AG04450 (cell line): ENCODE data around the gene CDK1. TPM values are rescaled to one million over a fixed set of nuclear protein-coding genes. Genes with fewer than 3 reads are reported as not detected.

Source experiments
- CTCF ChIA-PET: fragments of 300-600, 350-600 bp; formaldehyde crosslinking; extraction: SDS; loops from one replicate; lab custom pipeline; 2022; ENCODE audit warnings: antibody characterized with exemption, inconsistent platforms; lab: Charles Lee
- POLR2A ChIA-PET: fragments of 350-600 bp; formaldehyde crosslinking; extraction: SDS; loops from one replicate; lab custom pipeline; 2021; ENCODE audit warnings: antibody characterized with exemption, inconsistent platforms; lab: Yijun Ruan, JAX
- DNase-seq: peaks from one replicate; pipeline ENCODE4 v3.0.0-alpha.2; 2011; ENCODE audit warnings: low read depth, low spot score
- H3K27ac ChIP-seq: one replicate; pipeline ENCODE4 v1.5.1; 2012; ENCODE audit warnings: low read depth, low read length, control low read depth
- H3K27me3 ChIP-seq: one replicate; pipeline ENCODE4 v1.6.0; 2012; ENCODE audit warnings: low read length; ENCODE audit not compliant: control insufficient read depth, insufficient read depth
- H3K4me3 ChIP-seq: 2 replicates; pipeline ENCODE4 v1.5.1; 2011; ENCODE audit warnings: mild to moderate bottlenecking, low read depth, low read length, control low read depth
- H3K9me3 ChIP-seq: 2 replicates; pipeline ENCODE4 v1.5.1; 2012; ENCODE audit warnings: low read length; ENCODE audit not compliant: control insufficient read depth, insufficient read depth
- CTCF ChIP-seq: IDR thresholded peaks from 2 replicates; pipeline ENCODE4 v1.5.1; 2011; ENCODE audit warnings: low read depth, low read length, control low read depth, inconsistent platforms
- polyA plus RNA-seq: library from polyadenylated mRNA; depleted of rRNA; stranded (reverse); fragments of >200 nt; gene quantifications from 2 replicates; pipeline ENCODE4 v1.2.3, GENCODE V29; 2011

CDK1 gene
- polyA plus RNA-seq, 1 experiment, result 17.9 TPM

DNA sequence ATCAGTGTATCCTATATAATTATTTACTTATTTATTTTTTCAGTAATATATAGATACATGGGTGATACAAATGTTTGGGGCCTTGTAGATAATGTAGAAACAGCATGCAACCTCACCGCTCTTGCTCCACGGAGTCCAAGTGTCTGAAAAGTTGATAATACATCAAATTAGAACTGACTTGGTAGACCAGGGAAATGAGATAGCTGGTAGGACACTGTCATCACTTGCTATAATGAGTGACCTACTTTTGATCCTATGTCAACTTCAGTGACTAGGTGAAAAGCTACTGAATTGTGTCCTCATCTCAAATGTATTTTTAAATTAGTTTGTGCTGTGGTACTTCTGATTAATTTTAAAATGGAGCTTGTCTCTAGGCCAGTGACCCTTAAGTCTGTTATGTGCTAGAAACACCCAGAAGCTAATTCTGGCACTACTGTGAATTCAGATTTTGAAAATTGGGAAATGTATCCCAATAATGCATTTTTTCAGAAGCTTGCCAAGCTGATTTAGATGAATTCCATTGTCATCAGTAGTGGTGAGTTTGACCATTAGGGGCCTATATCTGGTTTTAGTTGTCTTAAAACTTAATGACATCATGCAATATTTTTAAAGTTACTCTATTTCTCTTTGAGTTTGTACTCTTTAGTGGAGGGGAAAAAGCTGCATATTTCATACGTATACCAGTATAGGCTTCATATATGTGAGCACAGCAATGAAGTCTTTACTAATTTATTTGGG is 17.4 kb downstream of the CDK1 start:
- no peaks in the 10 kb centered on the region for H3K27me3 ChIP-seq
- no peak for TF ChIP-seq CTCF
- H3K4me3 ChIP-seq, result no peak overlapping the region
- ChIA-PET POLR2A (no interaction called here), CTCF (no interaction called here)
- DNase-seq, result no peak
- H3K27ac ChIP-seq, result no peak overlapping the region
- no peaks in the 10 kb centered on the region for H3K9me3 ChIP-seq

DNA sequence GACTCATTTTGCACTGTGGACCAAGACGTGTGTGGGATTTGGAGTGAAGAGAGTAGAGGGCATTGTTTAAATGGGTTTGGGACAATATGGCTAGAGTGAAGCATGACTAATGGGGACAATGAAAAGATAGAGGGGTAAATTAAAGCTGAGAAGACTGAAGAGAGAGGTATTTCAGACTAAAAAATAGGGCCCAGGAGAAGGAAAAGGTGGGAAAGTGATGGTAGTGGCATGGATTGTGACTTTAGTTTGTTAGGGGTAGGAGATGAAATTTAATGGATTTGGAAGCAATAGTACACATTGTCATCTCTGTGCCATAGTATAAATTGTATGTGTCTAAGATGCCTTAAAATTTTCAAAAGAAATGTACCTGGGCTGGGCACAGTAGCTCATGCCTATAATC is 18.2 kb downstream of the CDK1 start:
- Histone ChIP-seq H3K27me3 (no peaks in the 10 kb centered on the region), H3K9me3 (no peaks in the 10 kb centered on the region), H3K27ac (no peak overlapping the region), H3K4me3 (no peak overlapping the region)
- no peak for TF ChIP-seq CTCF
- no peak for DNase-seq
- ChIA-PET POLR2A (no interaction called here), CTCF (no interaction called here)

GRCh38 chr10:60797200-60797599 is 18.9 kb downstream of the CDK1 start:
- no peak for DNase-seq
- no peak for TF ChIP-seq CTCF
- no peak overlapping the region for H3K27ac ChIP-seq
- H3K4me3 ChIP-seq, result no peak overlapping the region
- no peaks in the 10 kb centered on the region for H3K9me3 ChIP-seq
- POLR2A ChIA-PET, result no interaction called here
- no peaks in the 10 kb centered on the region for H3K27me3 ChIP-seq
- CTCF ChIA-PET, result no interaction called here

DNA sequence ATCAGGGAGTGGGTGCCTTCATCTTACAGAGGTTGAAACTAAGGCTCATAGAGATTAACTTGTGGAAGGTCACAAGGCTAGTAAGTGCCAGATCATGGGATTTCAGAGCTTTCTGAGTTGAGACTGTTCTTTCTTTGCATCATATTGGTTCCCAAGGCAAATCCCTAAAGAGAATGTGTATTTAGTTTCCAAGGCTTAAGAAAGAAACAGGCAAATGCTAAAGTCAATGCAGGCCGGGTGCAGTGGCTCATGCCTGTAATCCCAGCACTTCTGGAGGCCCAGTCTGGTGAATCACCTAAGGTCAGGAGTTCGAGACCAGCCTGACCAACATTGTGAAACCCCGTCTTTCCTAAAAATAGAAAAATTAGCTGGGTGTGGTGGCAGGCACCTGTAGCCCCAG is 19.8 kb downstream of the CDK1 start:
- Histone ChIP-seq H3K27ac (no peak overlapping the region), H3K9me3 (no peaks in the 10 kb centered on the region), H3K27me3 (no peaks in the 10 kb centered on the region), H3K4me3 (no peak overlapping the region)
- DNase-seq, result no peak
- no peak for TF ChIP-seq CTCF
- CTCF ChIA-PET, result no interaction called here
- POLR2A ChIA-PET, result no interaction called here

GRCh38 chr10:60798870-60799269 is 20.6 kb downstream of the CDK1 start:
- POLR2A ChIA-PET, result no interaction called here
- Histone ChIP-seq H3K27ac (no peak overlapping the region), H3K27me3 (no peaks in the 10 kb centered on the region), H3K9me3 (no peaks in the 10 kb centered on the region), H3K4me3 (no peak overlapping the region)
- CTCF ChIA-PET, result interaction anchor here (0.6 to 1.0 kb wide), 2 partner anchors 30 to 496 kb away, joined by 3 read pairs; no protein-coding TSS in a partner anchor
- DNase-seq, result no peak
- TF ChIP-seq CTCF, result no peak
